CD4-positive, alpha-beta T cell treated with Interleukin-17A for 1 hour (primary cell): ENCODE results near the gene CCBE1.

Source experiments
- DNase-seq: peaks from one replicate; pipeline ENCODE4 v3.0.0-alpha.2; 2020

CCBE1 gene

GRCh38 chr18:59612381-59612780, 84.8 kb downstream of the CCBE1 start:
- no peak for DNase-seq

DNA sequence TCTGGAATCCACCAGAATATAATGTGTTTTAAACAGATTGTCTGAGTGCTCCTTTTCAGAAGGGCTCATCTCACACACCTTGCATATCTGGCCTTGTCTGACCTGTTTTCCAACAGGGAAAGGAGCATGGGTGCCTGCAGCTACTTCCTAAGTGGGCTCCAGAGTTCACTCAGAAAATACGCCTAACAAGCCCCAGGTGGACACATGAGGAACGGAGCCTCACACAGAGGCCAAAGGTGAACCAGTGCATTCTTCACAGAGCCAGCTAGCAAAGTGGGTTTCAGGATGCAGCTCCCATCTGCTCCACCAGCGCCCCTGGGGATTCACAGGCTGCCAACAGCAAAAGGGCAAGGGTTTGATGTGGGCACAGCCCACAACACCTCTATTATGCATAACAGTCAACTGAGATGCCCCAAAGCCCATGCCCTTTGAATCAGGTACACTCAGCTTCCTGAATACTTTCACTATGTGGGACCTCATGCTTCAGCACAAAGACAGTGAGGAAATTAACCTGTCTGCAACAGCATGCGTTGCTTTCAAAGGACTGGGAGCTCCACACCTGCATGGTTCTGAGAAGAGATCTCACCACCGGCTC, 86.6 kb downstream of the CCBE1 start:
- DNase-seq: no peak

DNA sequence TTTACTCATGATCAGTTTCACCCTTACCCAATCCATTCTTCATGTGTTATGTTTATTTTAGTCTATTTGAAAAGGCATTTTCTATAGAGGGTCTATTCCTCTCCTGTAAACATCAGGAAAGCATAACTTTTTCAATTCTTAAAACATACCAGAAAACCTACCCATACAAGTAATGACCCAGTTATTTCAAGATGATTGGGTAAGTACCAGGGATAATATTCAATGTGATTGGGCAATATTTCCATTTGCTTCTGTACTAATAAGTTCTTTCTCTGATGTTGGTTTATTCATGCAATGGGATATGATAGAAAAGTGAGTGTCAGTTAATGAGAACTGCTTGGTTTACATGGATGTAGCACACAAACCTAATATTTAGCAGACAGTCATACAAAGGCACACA, 87.6 kb downstream of the CCBE1 start:
- DNase-seq: no peak

GRCh38 chr18:59607471-59607870, 89.8 kb downstream of the CCBE1 start:
- DNase-seq: no peak

DNA sequence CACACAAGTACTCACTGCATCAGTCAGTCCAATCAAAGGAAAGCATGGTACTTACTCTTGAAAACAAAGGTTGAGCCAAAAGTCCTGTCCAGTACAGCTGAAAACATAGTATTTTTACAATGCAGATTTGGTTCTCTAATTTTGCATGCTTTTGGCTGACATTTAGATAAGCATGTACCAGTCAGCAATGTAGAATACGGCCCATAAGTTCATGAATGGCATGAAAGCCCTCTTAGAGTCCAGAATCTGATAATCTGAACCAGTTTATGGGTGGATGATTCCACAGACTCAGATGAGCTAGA, 90.2 kb downstream of the CCBE1 start:
- no peak for DNase-seq

- DNase-seq: no peak
Measured at GRCh38 chr18:59606193-59607077, 90.8 kb downstream of the CCBE1 start.

GRCh38 chr18:59605633-59606192, 91.5 kb downstream of the CCBE1 start:
- DNase-seq: no peak

GRCh38 chr18:59604877-59605276, 92.3 kb downstream of the CCBE1 start:
- no peak for DNase-seq

DNA sequence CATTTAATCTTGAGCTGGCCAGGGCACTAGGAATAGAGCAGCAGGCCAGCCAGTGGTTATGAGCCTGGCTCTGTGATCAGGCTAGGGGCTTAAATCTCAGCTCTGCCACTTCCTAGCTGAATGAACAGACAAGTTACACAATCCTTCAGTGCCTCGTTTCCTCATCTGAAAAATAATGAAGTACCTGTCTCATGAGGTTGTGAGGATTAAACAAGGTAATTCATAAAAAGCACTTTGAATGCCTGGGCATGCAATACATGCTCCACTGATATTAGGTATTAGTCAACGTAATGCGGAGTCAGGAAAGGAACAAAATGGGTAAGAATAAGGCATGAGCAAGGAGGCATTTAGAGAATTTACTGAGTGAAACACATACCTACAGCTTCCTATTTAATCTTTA, 100.2 kb downstream of the CCBE1 start:
- DNase-seq: no peak

GRCh38 chr18:59593291-59593717, 103.9 kb downstream of the CCBE1 start:
- DNase-seq: no peak

DNA sequence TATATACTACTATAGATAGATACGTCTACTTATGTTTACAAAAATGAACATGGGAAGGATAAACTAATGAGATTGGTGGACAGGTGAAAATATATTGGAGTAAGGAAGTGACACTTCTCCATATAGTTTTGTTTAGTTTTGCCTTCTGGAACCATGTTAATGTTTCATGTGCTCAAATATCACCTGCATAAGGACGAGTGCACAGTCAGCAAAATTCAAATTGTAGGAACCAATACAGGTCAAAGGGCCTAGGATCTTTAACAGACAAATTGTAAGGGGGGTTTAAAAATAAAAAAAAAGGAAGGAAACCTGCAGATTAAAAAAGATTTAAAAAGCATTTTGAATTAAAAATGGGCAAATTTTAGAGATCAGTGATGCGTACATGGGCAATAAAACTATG, 104.6 kb downstream of the CCBE1 start:
- DNase-seq: no peak

- no peak for DNase-seq
Measured at GRCh38 chr18:59582395-59582794, 114.8 kb downstream of the CCBE1 start.

GRCh38 chr18:59579509-59579908, 117.7 kb downstream of the CCBE1 start:
- no peak for DNase-seq

DNA sequence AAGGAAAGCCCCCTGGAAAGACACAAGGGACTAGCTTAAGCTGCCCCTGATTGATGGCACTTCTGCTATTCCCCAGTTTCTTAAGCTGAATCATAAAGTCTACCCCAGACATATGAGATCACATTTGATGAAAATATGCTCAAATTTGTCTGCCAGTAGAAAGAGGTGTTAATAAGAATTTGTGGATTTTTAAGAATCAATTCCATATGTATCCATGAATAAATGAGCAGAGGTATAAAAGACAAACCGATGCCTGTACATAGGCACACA, 119.9 kb downstream of the CCBE1 start:
- no peak for DNase-seq

- DNase-seq: no peak
Measured at GRCh38 chr18:59576541-59577385, 120.5 kb downstream of the CCBE1 start.

DNA sequence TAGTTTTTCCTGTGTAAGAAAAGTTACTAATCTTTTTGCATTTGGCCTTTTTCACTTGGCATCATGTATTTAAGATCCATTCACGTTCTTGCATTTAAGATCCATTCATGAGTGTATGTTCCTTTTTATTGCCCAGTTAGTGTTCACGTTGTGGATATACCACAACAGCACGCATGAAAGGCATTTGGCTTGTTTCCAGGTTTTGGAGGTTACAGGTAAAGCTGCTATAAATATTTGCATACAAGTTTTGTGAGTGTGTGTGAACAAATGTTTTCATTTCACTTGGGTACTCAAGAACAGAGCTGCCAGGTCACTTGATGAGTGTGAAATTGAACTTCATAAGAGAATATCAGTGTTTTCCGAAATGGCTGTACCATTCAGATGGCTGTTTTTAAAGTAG, 121.2 kb downstream of the CCBE1 start:
- DNase-seq: no peak

DNA sequence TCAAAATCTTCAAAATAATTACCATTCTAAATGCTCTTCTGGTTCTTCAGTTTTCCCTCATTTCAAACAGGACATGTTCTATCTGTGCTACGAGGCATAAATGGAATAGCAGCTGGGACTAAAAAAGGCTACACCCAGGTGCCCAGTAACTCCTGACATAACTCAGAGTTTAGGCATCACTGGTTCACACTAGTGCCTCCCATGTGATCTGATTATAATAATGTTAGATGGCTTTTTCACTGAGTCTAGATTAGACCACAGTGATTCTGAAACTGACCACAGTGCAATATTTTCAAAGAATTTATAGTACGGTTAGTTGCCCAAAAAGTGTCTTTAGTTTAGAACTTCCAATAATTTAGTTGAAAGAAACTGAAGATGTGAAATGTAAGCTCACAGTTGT, 123.3 kb downstream of the CCBE1 start:
- DNase-seq: no peak

DNA sequence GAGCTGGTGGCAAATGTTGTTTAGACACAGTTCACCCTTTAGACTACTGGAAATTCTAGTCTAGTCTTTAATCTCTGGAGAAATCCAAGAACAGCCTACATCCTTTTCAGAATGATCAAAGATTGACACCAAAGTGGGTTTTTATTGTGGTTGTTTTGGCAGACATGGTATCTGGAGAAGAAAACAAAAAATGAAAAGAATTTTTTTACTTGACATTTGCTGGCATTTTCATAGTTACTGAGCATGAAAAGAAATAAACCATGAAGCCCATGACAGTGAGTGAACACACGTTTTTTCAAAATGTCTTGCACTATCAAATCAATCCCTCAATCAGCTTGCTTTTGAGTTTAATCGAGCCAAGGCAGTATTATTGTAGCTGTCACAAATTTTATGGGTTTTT, 125.3 kb downstream of the CCBE1 start:
- no peak for DNase-seq

GRCh38 chr18:59570796-59571195, 126.4 kb downstream of the CCBE1 start:
- no peak for DNase-seq

- DNase-seq: no peak
Measured at GRCh38 chr18:59570101-59570775, 127.0 kb downstream of the CCBE1 start.

GRCh38 chr18:59569390-59569791, 127.8 kb downstream of the CCBE1 start:
- DNase-seq: no peak

DNA sequence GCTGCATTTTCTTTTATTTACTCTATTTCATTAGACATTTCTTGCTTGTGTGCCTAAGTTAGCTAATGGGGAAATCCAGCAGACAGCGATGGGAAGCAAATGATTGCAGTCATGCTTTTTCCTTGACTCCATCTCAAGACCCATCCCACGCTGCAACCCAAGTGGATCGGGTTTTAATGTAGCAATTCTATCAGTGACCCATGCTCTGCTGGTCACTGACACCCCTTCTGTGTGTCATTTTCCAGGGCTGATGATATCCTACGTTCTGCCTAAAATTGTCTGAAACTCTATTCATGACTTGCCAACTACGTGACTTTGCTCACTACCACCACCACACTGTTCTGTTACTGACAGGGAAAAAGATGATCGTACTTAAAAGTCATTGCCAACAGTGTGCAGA, 129.8 kb downstream of the CCBE1 start:
- no peak for DNase-seq

DNA sequence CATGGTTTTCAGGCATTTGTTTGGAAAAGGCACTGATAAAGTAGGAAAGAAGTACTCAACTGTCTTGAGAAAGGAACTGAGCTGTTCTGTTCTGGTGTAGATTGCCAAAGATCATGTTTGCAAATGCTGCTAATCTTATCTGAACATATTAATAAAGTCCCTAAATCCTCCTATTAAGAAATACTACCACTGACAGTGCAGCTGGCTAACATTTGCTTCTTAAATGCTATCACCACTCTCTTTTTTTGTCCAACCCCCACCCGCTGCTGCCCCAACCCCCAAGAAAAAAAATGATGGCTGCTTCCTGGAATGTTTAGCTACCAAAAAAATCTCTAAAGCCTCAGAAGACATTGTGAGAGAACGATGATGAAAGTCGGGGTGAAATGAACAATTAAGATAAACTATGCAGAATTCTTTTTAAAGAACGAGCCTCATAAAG, 130.7 kb downstream of the CCBE1 start:
- DNase-seq: no peak
